ENCODE data around the gene CD163. TPM values are rescaled to one million over a fixed set of nuclear protein-coding genes. Genes with fewer than 3 reads are reported as not detected.
"Not testable (repeated sequence)": the region's sequence is repeated elsewhere in the genome, so short reads cannot be mapped to it uniquely, and the experiment has no call there.

CD163 gene
- total RNA-seq (2014; rRNA removed; shearing (Covaris generic)): 0.14 TPM in 1 of 2 replicates, not detected in the other

GRCh38 chr12:7503686-7504415, at the start of gene CD163:
CD163 (minus strand) TSS chr12:7503777; CDS start chr12:7503690, 87 bp downstream.
- DNase-seq: no peak
- no peaks in the 10 kb centered on the region for H3K36me3 ChIP-seq (replicated peaks; ENCODE audit: control insufficient read depth, insufficient read depth, low read length)
- no peak within 1 kb of the TSS for H3K4me3 ChIP-seq (ENCODE audit: insufficient read depth, low read depth, low read length)
- H3K27me3 ChIP-seq (ENCODE audit: control insufficient read depth, insufficient read depth, low read length): no peaks in the 10 kb centered on the region

DNA sequence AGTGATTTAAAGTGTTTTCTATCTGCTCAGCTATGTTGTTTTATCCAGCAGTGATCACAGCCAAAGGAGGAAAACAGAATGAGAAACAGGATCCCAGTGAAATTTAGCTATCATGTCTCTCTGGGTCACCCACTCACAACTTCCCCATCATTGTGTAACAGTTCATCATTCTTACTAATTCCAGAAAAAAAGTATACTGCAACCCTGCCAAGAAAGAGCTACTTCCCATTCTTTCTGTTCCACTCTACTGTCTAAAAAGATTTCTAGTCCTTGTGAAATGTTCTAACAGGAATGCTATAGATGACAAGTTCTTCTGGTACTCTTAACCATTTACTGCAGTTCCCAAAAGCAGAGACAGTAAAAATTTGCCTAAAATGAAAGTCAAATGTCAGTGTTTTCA, 39.2 kb upstream of the CD163 start:
- no peaks in the 10 kb centered on the region for H3K36me3 ChIP-seq (replicated peaks; ENCODE audit: control insufficient read depth, insufficient read depth, low read length)
- DNase-seq: no peak
- H3K27me3 ChIP-seq (ENCODE audit: control insufficient read depth, insufficient read depth, low read length): no peaks in the 10 kb centered on the region
- no peak overlapping the region for H3K4me3 ChIP-seq (ENCODE audit: insufficient read depth, low read depth, low read length)

DNA sequence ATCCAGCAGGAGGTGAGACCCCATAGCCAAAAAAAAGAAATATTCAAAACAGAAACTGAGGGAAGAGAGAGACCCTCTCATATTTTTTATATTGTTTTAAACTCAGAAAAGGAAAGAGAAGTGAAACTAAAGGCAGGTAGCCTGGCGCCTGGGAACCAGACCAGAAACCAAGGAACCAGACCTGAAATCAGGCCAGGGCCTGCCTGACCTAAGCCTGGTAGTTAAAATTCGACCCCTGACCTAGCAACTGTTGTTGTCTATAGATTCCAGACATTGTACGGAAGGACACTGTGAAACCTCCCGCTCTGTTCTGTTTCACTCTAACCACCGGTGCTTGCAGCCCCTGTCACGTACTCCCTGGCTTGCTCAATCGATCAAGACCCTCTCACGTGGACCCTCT, 38.5 kb upstream of the CD163 start:
- no peaks in the 10 kb centered on the region for H3K36me3 ChIP-seq (replicated peaks; ENCODE audit: control insufficient read depth, insufficient read depth, low read length)
- no peak overlapping the region for H3K4me3 ChIP-seq (ENCODE audit: insufficient read depth, low read depth, low read length)
- DNase-seq: no peak
- no peaks in the 10 kb centered on the region for H3K27me3 ChIP-seq (ENCODE audit: control insufficient read depth, insufficient read depth, low read length)

DNA sequence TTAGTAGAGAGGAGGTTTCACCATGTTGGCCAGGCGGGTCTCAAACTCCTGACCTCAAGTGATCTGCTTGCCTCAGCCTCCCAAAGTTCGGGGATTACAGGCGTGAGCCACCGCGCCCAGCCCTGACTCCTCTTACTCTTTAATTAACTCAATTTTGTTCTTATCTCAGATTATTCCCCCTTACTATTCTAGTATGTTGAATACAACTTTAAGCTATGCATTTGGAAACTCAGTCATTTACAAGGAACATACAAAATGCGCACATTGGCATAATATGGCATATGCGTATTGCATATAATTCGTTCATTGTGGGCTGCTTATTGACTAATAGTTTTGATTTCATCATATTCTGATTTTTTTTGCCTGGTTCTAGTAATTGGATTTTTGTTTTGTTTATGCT, 10.8 kb upstream of the CD163 start:
- Histone ChIP-seq H3K36me3 (replicated peaks; ENCODE audit: control insufficient read depth, insufficient read depth, low read length) (no peaks in the 10 kb centered on the region), H3K4me3 (ENCODE audit: insufficient read depth, low read depth, low read length) (no peak overlapping the region), H3K27me3 (ENCODE audit: control insufficient read depth, insufficient read depth, low read length) (no peaks in the 10 kb centered on the region)
- no peak for DNase-seq

DNA sequence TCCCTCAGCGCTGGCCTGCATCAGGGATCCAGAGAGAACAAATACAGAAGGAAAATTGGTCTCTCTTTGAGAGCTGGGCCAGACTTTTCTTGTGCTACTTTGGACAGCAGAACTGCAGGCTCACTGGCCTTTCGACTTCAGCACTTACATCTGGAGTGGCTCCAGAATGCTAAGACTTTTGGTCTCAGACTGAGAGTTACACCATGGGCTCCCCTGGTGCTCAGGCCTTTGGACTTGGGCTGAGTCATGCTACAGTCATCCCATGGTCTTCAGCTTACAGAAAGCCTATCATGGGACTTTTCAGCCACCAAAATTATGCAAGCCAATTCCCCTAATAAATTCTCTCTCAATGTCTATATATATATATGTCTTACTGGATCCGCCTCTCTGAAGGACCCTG, 9.0 kb upstream of the CD163 start:
- Histone ChIP-seq H3K27me3 (ENCODE audit: control insufficient read depth, insufficient read depth, low read length) (no peaks in the 10 kb centered on the region), H3K36me3 (replicated peaks; ENCODE audit: control insufficient read depth, insufficient read depth, low read length) (no peaks in the 10 kb centered on the region)
- no peak for DNase-seq

GRCh38 chr12:7509793-7510470, 6.4 kb upstream of the CD163 start:
- not testable (repeated sequence) for DNase-seq; H3K4me3 ChIP-seq (ENCODE audit: insufficient read depth, low read depth, low read length); H3K36me3 ChIP-seq (replicated peaks; ENCODE audit: control insufficient read depth, insufficient read depth, low read length)

More for the DNA sequence above, 9.0 kb upstream of the CD163 start:
- no peak overlapping the region for H3K4me3 ChIP-seq (ENCODE audit: insufficient read depth, low read depth, low read length)

DNA sequence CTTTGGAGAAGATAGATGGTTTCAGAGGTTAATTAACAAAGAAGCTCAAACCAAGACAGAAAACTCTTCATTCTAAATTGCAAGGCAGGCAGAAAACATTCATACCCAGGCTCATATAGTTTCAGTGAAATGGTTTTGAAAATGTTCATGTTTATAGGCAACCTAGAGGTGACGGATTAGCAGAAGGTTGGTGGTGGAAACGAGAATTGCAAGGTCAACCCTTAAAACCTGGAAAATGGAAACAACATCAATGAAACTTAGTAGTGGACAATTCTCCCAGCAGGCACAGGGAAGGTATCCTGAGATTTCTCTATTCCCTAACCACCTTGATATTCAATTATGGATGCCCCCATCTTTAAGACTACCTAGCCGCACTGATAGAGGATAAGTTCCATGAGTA, 965 bp downstream of the CD163 start:
- DNase-seq: no peak
- H3K4me3 ChIP-seq (ENCODE audit: insufficient read depth, low read depth, low read length): no peak overlapping the region
- no peaks in the 10 kb centered on the region for H3K36me3 ChIP-seq (replicated peaks; ENCODE audit: control insufficient read depth, insufficient read depth, low read length)
- no peaks in the 10 kb centered on the region for H3K27me3 ChIP-seq (ENCODE audit: control insufficient read depth, insufficient read depth, low read length)

More at GRCh38 chr12:7509793-7510470, 6.4 kb upstream of the CD163 start:
- H3K27me3 ChIP-seq (ENCODE audit: control insufficient read depth, insufficient read depth, low read length): not testable (repeated sequence)

GRCh38 chr12:7501031-7501588, 2.5 kb downstream of the CD163 start:
- no peaks in the 10 kb centered on the region for H3K36me3 ChIP-seq (replicated peaks; ENCODE audit: control insufficient read depth, insufficient read depth, low read length)
- H3K4me3 ChIP-seq (ENCODE audit: insufficient read depth, low read depth, low read length): no peak overlapping the region
- H3K27me3 ChIP-seq (ENCODE audit: control insufficient read depth, insufficient read depth, low read length): no peaks in the 10 kb centered on the region
- DNase-seq: no peak

DNA sequence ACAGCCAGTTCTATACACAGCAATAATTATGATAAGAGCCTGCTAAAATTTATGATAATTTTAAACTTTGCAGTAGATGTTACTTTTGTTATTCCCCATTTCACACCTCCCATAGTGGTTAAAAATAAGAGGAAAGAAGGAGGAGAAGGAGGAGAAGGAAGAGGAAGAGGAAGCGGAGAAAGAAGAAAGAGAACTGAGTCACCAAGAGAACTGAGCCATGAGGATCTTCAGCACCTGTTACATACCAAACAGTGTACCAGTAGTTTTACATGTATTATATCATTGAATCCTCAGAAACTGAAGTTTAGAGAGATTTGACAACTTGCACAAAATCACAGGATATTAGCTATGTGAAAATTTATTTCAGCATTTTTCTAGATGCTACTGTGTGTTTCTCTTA, 3.9 kb downstream of the CD163 start:
- no peaks in the 10 kb centered on the region for H3K27me3 ChIP-seq (ENCODE audit: control insufficient read depth, insufficient read depth, low read length)

GRCh38 chr12:7498809-7499208, 4.8 kb downstream of the CD163 start:
- H3K36me3 ChIP-seq (replicated peaks; ENCODE audit: control insufficient read depth, insufficient read depth, low read length): no peaks in the 10 kb centered on the region
- no peaks in the 10 kb centered on the region for H3K27me3 ChIP-seq (ENCODE audit: control insufficient read depth, insufficient read depth, low read length)
- no peak for DNase-seq
- H3K4me3 ChIP-seq (ENCODE audit: insufficient read depth, low read depth, low read length): no peak overlapping the region

More for the DNA sequence above, 3.9 kb downstream of the CD163 start:
- DNase-seq: no peak
- Histone ChIP-seq H3K36me3 (replicated peaks; ENCODE audit: control insufficient read depth, insufficient read depth, low read length) (no peaks in the 10 kb centered on the region), H3K4me3 (ENCODE audit: insufficient read depth, low read depth, low read length) (no peak overlapping the region)

GRCh38 chr12:7497661-7498060, 5.9 kb downstream of the CD163 start:
- H3K36me3 ChIP-seq (replicated peaks; ENCODE audit: control insufficient read depth, insufficient read depth, low read length): no peaks in the 10 kb centered on the region
- DNase-seq: no peak
- H3K4me3 ChIP-seq (ENCODE audit: insufficient read depth, low read depth, low read length): no peak overlapping the region
- H3K27me3 ChIP-seq (ENCODE audit: control insufficient read depth, insufficient read depth, low read length): no peaks in the 10 kb centered on the region

GRCh38 chr12:7496451-7496850, 7.1 kb downstream of the CD163 start:
- no peaks in the 10 kb centered on the region for H3K27me3 ChIP-seq (ENCODE audit: control insufficient read depth, insufficient read depth, low read length)
- no peak for DNase-seq
- no peak overlapping the region for H3K4me3 ChIP-seq (ENCODE audit: insufficient read depth, low read depth, low read length)
- no peaks in the 10 kb centered on the region for H3K36me3 ChIP-seq (replicated peaks; ENCODE audit: control insufficient read depth, insufficient read depth, low read length)

DNA sequence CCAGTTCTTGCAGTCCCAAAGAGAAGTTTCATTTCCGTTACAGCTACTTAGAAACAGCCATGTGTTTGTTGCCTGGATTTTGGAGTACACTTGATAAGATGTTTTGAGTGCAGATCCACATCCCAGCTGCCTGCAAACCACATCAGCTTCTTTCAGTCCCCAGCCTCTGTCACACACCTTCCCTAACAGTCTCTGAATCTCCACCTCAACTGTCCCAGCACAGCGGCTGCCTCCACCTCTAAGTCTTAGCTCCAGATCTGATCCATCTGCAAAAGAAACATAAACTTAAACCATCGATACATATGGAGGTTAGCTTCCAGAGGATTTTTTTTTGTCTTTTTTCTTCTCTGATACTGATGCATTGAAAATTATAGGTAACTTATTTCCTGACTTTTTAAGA, 8.4 kb downstream of the CD163 start:
- DNase-seq: no peak
- no peaks in the 10 kb centered on the region for H3K36me3 ChIP-seq (replicated peaks; ENCODE audit: control insufficient read depth, insufficient read depth, low read length)
- H3K27me3 ChIP-seq (ENCODE audit: control insufficient read depth, insufficient read depth, low read length): no peaks in the 10 kb centered on the region
- no peak overlapping the region for H3K4me3 ChIP-seq (ENCODE audit: insufficient read depth, low read depth, low read length)

- Histone ChIP-seq H3K36me3 (replicated peaks; ENCODE audit: control insufficient read depth, insufficient read depth, low read length) (no peaks in the 10 kb centered on the region), H3K27me3 (ENCODE audit: control insufficient read depth, insufficient read depth, low read length) (no peaks in the 10 kb centered on the region), H3K4me3 (ENCODE audit: insufficient read depth, low read depth, low read length) (no peak overlapping the region)
- DNase-seq: no peak
These were observed 10.6 kb downstream of the CD163 start for GRCh38 chr12:7493006-7493405.

DNA sequence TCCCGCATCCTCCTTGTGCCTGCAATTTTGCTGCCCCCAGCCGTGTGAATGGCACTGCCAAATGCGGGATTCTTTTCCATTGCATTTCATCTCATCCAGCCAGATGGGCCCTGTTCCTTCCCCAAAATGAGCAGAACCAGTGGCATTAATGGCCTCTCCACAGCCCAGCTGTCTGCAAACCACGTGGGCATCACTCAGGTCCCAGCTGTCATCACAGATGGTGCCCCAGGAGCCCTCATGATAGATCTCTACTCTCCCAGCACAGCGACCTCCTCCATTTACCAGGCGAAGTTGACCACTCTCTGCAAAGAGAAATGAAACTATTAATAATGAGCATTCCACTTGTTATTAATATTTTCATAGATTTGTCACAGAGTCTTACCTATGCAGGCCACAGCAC, 17.1 kb downstream of the CD163 start:
- DNase-seq: no peak
- H3K4me3 ChIP-seq (ENCODE audit: insufficient read depth, low read depth, low read length): no peak overlapping the region
- H3K36me3 ChIP-seq (replicated peaks; ENCODE audit: control insufficient read depth, insufficient read depth, low read length): no peaks in the 10 kb centered on the region
- H3K27me3 ChIP-seq (ENCODE audit: control insufficient read depth, insufficient read depth, low read length): no peaks in the 10 kb centered on the region

Measured in H7 (cell line).